GM18498 (cell line): ENCODE measurements around the gene KLF15.
A peak's percentile ranks its signal among the peaks of the same experiment; 100 is the strongest.

Source experiments
- ATAC-seq: cut with Tn5 transposase; IDR thresholded peaks from one replicate; pipeline ENCODE4 v1.9.1; 2021; ENCODE audit warnings: mild to moderate bottlenecking, moderate library complexity; ENCODE audit not compliant: unreplicated experiment

KLF15 gene

DNA sequence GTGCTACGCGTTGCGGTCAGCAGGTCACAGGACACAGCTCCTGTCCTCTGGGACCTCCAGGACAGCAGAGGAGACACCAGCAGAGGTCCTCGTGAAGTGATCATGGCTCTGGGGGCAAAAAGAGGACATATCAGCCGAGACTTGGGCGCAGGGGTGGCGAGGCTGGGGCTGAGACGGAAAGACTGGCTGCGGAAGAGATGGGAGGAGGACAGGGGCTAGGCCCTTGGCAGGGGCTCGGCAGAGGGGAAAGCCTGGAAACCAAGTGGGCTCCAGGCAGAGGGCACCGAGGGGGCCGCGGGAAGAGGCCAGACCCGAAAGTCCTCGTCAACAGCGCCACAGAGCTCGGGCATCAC, 32.6 kb upstream of the KLF15 start:
- ATAC-seq, result no peak

DNA sequence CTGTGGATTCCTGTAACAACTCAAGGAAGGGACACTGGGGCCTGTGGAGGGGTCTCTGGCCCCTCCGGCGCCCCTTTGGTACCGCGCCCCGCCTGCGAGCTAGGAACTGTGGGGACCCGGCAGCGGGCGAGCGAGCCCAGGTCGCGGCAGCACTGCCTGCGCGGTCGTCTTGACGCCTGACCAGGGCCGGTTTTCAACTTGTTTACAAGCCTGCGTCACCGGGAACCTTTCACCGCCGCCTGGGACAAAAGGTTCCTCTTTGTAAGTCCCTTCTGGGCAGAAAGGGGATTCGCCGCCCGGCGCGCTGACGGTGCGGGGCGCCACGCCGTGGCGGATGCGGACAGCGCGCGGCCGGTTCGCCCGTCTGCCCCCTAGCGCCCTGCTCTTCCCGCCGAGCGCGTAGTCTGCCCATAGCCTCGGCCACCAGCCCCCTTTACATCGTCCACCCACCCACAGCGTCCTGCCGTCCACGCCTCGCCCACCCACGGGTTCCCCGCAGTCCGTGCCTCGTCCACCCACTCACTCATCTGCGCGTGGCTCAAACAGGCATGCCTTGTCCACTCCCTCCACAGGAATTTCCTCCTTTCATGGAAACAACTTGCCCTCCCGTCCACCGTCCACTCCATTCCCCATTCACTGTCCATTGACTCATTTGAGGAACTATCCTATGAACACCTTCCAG, 32.0 kb upstream of the KLF15 start:
- peak; percentile 78 for ATAC-seq

DNA sequence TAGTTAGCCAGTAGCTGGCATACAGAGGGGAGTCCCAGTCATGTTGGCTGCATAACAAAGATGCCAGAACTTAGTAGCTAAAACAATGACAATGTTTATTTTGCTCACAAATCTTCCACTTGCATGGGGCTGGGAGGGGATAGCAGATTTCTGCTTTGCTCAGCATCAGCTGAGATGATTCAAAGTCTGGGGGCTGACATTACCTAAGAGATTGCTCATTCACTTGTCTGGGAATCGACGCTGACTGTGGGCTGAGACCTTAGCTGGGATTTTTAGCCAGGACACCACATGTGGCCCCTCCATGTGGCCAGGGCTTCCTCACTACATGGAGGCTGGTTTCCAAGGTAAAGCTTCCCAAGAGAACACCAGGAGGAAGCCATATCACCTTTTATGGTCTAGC, 24.8 kb upstream of the KLF15 start:
- no peak for ATAC-seq

DNA sequence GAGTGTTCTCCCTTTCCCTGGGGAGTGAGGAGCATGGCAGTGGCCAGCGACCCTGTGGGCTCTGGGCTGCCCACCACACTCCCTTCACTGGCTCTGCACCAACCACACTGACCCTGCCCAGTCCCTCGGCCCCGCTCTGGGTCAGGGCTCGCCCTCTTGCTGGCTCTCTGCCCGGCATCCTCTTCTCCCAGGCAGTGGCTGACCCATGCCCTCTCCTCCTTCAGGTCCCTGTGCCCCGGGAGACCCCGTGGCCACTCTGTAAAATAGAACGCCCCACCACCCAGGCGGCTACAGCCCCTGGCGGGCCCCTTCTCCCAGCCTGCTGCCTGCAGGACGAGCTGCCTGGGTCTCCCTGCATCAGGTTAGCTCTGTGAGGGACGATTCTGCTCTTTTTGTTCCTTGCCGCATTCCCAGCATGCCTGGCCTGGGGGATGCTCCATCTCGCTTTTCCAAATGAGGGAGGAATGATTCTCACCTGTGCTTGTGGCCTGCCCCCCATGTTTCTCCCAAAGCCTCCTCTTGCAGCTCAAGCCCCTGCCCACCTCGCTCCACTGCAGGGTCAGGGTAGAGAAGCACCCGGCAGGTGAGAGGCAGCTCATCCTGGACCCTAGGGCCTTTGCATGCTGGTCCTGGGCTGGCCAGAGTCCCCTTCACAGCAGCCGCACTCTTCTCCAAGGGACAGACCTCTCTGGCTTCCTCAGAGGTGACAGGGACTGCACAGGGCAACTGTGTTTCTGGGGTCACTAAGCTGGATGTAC, 23.0 kb upstream of the KLF15 start:
- ATAC-seq, result no peak

DNA sequence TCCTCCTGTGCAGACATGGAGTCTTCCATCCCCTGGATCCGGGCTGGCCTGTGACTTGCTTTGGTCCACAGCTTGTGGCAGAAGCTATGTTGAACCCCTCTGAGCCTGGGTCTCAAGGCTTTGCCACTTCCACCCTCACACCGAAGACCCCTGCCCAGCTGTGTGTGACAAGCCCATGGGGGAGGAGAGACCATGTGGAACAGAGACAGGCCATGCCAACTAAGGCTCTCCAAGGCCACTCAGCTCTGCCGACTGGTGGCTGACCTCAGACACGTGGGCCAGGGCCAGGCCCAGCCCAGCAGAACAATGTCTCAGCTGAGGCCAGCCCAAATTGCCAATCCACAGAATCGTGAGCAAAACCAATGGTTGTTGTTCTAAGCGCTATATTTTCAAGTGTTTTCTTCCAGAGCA, 21.1 kb upstream of the KLF15 start:
- no peak for ATAC-seq

- no peak for ATAC-seq
Observed at GRCh38 chr3:126377211-126377610, 20.0 kb upstream of the KLF15 start.

- no peak for ATAC-seq
Observed at GRCh38 chr3:126376444-126376843, 19.2 kb upstream of the KLF15 start.

DNA sequence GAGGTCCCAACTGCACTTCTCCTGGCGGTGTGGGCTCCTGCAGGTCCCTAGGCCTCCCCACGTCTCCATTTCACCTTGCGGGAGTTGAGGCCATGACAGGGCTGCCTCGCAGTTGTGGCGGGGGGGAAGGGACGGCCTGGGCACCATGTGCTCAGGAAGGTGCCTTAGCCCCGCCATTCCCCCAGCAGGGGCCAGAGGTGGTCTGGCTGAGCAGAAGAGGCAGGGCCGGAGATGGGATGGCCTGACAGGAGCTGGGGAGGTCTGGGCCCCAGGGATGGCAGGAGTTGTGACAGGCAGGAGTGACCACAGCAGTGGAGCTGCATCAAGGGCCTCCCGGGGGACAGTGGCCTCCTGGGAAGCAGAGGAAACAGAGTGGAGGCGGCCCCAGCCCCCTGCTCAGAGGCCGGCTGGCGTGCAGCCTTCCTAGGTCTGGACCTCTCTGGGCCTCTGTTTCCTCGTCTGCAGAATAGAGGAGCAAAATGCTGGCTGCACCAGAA, 18.7 kb upstream of the KLF15 start:
- ATAC-seq, result no peak

- ATAC-seq, result no peak
Observed at GRCh38 chr3:126373682-126374601, 16.7 kb upstream of the KLF15 start.

DNA sequence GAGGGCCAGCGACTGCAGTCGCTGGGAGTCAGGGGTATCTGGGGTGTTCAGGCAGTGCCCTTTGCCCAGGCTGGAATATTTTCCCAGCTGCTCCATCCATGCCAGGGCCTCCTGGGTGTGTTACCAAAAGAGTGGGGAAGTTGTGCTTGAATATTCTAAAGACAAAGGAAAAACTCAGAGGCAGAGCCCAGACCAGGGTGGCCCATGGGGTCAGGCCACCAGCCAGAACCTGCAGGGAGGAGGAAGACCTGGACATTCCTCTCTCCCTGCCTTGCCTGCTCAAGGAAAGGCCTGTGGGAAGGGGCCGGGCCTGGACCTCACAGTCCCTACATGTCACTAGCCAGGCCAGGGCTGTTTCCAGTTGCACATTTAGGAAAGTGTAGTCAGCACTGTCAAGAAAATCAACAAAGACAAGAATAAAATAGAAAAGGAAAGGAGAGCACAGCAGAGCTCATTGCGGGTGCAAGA, 16.0 kb upstream of the KLF15 start:
- ATAC-seq, result no peak

GRCh38 chr3:126372413-126373145, 15.4 kb upstream of the KLF15 start:
- ATAC-seq, result no peak

DNA sequence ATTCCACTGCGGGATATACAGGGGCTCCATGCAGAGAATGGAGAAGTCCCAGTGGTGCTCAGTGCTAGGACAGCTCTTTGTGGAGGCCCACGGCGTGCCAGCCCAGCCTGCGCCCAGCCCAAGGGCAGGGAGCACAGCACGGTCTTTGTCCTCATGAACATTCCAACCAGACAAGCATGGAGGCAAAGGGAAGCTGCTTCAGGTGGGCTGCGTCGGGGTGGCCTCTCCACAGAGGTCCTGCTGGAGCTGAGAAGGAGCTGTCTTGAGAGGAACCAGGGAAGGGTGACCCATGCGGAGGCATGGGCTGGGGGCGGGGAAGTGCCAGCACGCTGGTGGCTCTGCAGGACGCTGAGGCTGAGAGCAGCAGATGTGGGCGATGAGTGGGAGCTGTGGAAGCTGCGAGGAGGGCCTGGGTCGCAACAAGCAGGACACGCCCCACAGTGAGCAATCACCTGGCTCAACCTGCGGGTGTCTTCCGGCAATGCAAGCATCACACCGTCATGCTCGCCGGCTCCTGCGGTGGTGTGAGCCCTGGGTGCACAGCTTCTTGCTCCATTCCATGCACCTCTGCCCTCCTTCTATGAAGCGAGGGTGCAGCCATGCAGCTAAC, 14.0 kb upstream of the KLF15 start:
- ATAC-seq, result no peak

DNA sequence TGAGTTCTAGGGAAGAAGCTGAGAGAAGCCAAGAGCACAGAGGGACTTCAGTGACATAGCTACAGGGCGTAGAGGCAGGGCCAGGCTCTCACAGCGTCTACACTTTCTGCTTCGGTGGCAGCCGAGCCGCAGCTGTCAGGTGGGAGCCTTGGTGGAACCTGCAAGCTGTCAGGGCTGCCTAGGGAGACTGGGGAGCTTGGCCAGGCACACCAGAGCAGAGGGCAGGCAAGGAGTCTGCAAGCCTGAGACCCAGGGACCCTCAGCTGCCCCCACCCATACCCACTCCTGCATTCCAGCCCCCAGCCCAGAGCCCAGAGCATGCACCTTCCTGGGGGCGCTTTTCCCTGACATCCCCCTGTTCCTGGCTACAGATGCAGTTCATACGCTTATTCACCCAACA, 13.4 kb upstream of the KLF15 start:
- ATAC-seq, result no peak

- ATAC-seq, result no peak
Observed at GRCh38 chr3:126370055-126370454, 12.8 kb upstream of the KLF15 start.

DNA sequence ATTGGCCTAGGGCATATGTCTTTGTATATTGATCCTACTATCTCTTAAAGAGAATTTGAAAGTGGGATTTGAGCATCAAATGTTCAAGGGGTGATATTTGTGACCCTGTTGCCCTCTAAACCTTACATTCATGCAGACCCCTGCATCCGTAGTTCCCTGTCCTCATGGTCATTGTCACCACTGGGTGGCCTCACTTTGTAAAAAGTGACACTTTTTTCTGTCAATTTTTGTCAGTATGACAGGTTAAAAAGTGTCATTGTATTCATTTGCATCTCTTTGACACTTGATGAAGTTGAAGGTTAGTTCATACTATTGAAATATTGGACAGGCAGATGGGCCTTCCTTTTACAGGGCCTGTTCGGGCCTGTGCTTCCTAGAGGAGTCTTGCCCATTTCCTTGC, 12.3 kb upstream of the KLF15 start:
- ATAC-seq, result no peak

- ATAC-seq, result no peak
Observed at GRCh38 chr3:126367316-126367805, 10.2 kb upstream of the KLF15 start.

DNA sequence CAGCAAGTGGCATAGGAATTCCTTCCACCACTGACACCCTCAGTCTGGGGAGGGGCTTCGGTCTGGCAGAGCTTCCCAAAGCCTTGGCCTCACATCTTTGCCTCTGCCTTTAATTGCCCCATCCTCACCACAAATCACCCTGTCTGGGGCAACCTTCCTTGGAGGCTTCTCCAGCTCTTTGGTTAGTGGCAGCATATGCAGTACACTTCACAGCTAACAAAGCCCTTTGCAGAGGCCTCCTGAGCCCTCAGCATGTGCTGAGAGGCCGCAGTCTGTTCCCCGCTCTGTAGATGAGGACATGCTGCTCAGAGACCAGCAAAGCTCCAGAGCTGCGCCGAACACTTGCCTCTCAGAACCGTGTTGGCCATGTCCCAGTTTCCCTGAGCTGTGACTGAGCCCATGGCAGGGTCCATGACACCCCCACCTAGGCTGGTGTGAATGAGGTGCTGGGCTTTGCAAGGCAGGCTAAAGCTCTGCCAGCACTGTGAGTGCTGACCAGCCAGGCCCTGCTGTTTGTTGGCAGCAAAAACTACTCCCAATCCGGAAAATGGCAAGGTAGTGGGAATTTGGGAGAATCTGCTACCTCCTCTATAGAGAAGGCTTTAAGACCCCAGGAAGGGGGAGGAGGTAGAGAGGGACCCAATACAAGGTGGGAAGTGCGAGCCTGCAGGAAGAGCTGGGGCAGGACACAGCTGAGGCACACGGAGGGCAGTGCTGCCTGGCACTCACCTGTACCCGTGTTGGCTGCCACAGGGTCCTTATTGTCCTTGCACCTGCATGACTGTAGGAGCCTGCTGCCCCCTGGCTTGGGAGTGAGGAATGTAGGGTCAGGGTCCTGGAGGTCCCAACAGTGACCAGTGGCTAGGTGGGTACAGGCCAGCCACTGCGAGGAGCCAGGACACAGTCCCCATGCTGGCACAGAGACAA, 8.4 kb upstream of the KLF15 start:
- ATAC-seq, result no peak

GRCh38 chr3:126364731-126365301, 7.6 kb upstream of the KLF15 start:
- ATAC-seq, result no peak
